Panc1 (cell line): Measurements from ENCODE around the gene SAMD15.

Experiments
- CTCF ChIP-seq: fragments of 450-650 bp; IDR thresholded peaks from 2 replicates; pipeline ENCODE4 v1.5.1; 2017; ENCODE audit warnings: mild to moderate bottlenecking
- POLR2AphosphoS5 ChIP-seq: IDR thresholded peaks from 2 replicates; pipeline ENCODE4 v1.6.1; 2012; ENCODE audit warnings: mild to moderate bottlenecking, low read depth, low read length, moderate library complexity

- TF ChIP-seq CTCF: no peak
- TF ChIP-seq POLR2AphosphoS5: no peak
These were observed 39.7 kb downstream of the SAMD15 start for GRCh38 chr14:77416836-77417235.
